CD4-positive, alpha-beta T cell (primary cell): ENCODE results near the gene YJU2. TPM values are rescaled to one million over a fixed set of nuclear protein-coding genes. Genes with fewer than 3 reads are reported as not detected.

Experiments used
- ATAC-seq: fragments of 200-7000 bp; cut with Tn5 transposase; one replicate; pipeline ENCODE4 v1.10.0; 2022; ENCODE audit warnings: mild to moderate bottlenecking; ENCODE audit not compliant: poor library complexity
- CTCF ChIA-PET: fragments of 350-600 bp; sonication (Branson Sonifier 250); formaldehyde crosslinking; loops from one replicate; lab custom pipeline; 2021; ENCODE audit warnings: antibody characterized with exemption, inconsistent platforms; lab: Charles Lee
- POLR2A ChIA-PET: fragments of 350-600 bp; sonication (Branson Sonifier 250); formaldehyde crosslinking; loops from one replicate; lab custom pipeline; 2021; ENCODE audit warnings: antibody characterized with exemption, inconsistent platforms; lab: Charles Lee
- DNase-seq, 14 experiments: peaks; one replicate each; pipeline ENCODE4 v3.0.0-alpha.2; 2013 to 2020; ENCODE audit warnings: mixed read lengths in 2 of 14
- H3K27ac ChIP-seq, 2 donors: one replicate each; pipeline versions ENCODE4 v1.5.1 to v1.7.0; 2013; ENCODE audit warnings: low read length in 2 of 2, low read depth in 1 of 2, mild to moderate bottlenecking in 1 of 2
- H3K27me3 ChIP-seq, 2 experiments: 1 replicate in 1 of 2; 2 replicates in 1 of 2; pipeline versions ENCODE4 v1.6.1 to v1.7.0; 2013; ENCODE audit warnings: low read length in 2 of 2, control low read depth in 1 of 2, mild to moderate bottlenecking in 1 of 2, moderate library complexity in 1 of 2; ENCODE audit not compliant: insufficient read depth in 2 of 2, control insufficient read depth in 1 of 2
- H3K36me3 ChIP-seq: one replicate; pipeline ENCODE4 v1.6.1; 2013; ENCODE audit warnings: low read length, control low read depth; ENCODE audit not compliant: insufficient read depth
- H3K4me1 ChIP-seq: one replicate; pipeline ENCODE4 v1.6.1; 2013; ENCODE audit warnings: low read length, control low read depth; ENCODE audit not compliant: insufficient read depth
- H3K4me3 ChIP-seq: one replicate; pipeline ENCODE4 v1.5.1; 2013; ENCODE audit warnings: mild to moderate bottlenecking, low read length, moderate library complexity
- H3K9me3 ChIP-seq, 2 experiments: 1 replicate in 1 of 2; 2 replicates in 1 of 2; pipeline versions ENCODE4 v1.6.1 to v1.7.0; 2013; ENCODE audit warnings: low read length in 2 of 2, mild to moderate bottlenecking in 2 of 2, control low read depth in 1 of 2, moderate library complexity in 1 of 2; ENCODE audit not compliant: control insufficient read depth in 1 of 2, insufficient read depth in 1 of 2
- H3K27ac Mint-ChIP-seq: one replicate; pipeline ENCODE4 v1.8.0; 2020; ENCODE audit warnings: mixed read lengths
- H3K27me3 Mint-ChIP-seq: one replicate; pipeline ENCODE4 v1.8.0; 2021; ENCODE audit warnings: mixed read lengths
- H3K36me3 Mint-ChIP-seq: one replicate; pipeline ENCODE4 v1.8.0; 2021; ENCODE audit warnings: low read depth, mixed read lengths
- H3K4me1 Mint-ChIP-seq: one replicate; pipeline ENCODE4 v1.8.0; 2021; ENCODE audit warnings: low read depth, mixed read lengths
- H3K4me3 Mint-ChIP-seq: one replicate; pipeline ENCODE4 v1.8.0; 2020; ENCODE audit warnings: mild to moderate bottlenecking, mixed read lengths
- H3K9me3 Mint-ChIP-seq: one replicate; pipeline ENCODE4 v1.8.0; 2020; ENCODE audit warnings: mixed read lengths
- CTCF ChIP-seq: fragments of 200-600 bp; IDR thresholded peaks from one replicate; pipeline ENCODE4 v1.8.0; 2022; ENCODE audit warnings: antibody characterized with exemption, mild to moderate bottlenecking
- intact Hi-C, 2 experiments: fragments of 100-400 bp; cut with DNase I in 1 of 2; cut with micrococcal nuclease in 1 of 2; formaldehyde crosslinking; loops; one replicate each; pipeline versions ENCODE4 v1.15.1 to v1.9.0; 2023 to 2025; cut with DNase I, micrococcal nuclease
- total RNA-seq, 174 experiments: library from RNA in 2 of 174; stranded (reverse) in 2 of 174; gene quantifications; one replicate each; pipeline ENCODE4 v1.2.3 and lab custom pipeline; 2021 to 2026

The YJU2 gene
- total RNA-seq, 2 experiments from 2014 or later: 32.9 to 33.7 TPM

GRCh38 chr19:4277191-4277696 is 30.4 kb downstream of the YJU2 start:
- H3K4me1 Mint-ChIP-seq: no peaks in the 10 kb centered on the region
- Histone ChIP-seq H3K4me3 (no peak overlapping the region), H3K4me1 (peaks cover 15% of the 10 kb centered on the region), H3K27ac (no peak overlapping the region), H3K9me3 (peaks cover 0 to 5% of the 10 kb centered on the region in 2 experiments), H3K27me3 (peaks cover 15 to 16% of the 10 kb centered on the region in 2 experiments), H3K36me3 (no peaks in the 10 kb centered on the region)
- intact Hi-C loops: no loop called here
- DNase-seq: no peak
- no peaks in the 10 kb centered on the region for H3K36me3 Mint-ChIP-seq
- ChIA-PET POLR2A (interaction anchor here (0.9 kb wide), 1 partner anchor 66 kb away, joined by 3 read pairs; no protein-coding TSS in a partner anchor), CTCF (interaction anchor here (1.0 kb wide), 1 partner anchor 10 kb away, joined by 3 read pairs; no protein-coding TSS in a partner anchor)
- H3K27me3 Mint-ChIP-seq: peaks cover 30% of the 10 kb centered on the region
- no peak overlapping the region for H3K27ac Mint-ChIP-seq
- no peak for TF ChIP-seq CTCF
- H3K4me3 Mint-ChIP-seq: no peak overlapping the region
- H3K9me3 Mint-ChIP-seq: no peaks in the 10 kb centered on the region
- no peak for ATAC-seq

GRCh38 chr19:4278010-4278409 is 31.1 kb downstream of the YJU2 start:
- no peak overlapping the region for H3K4me3 ChIP-seq
- no peak overlapping the region for H3K27ac ChIP-seq
- peaks cover 15% of the 10 kb centered on the region for H3K4me1 ChIP-seq
- Mint-ChIP-seq H3K4me3 (no peak overlapping the region), H3K9me3 (no peaks in the 10 kb centered on the region), H3K27ac (no peak overlapping the region), H3K27me3 (peaks cover 30% of the 10 kb centered on the region), H3K4me1 (no peaks in the 10 kb centered on the region), H3K36me3 (no peaks in the 10 kb centered on the region)
- ChIA-PET CTCF (interaction anchor here (1.0 kb wide), 1 partner anchor 11 kb away, joined by 3 read pairs; no protein-coding TSS in a partner anchor), POLR2A (interaction anchor here (0.9 kb wide), 1 partner anchor 65 kb away, joined by 3 read pairs; no protein-coding TSS in a partner anchor)
- ATAC-seq (no peak), DNase-seq (no peak)
- peaks cover 0 to 5% of the 10 kb centered on the region in 2 experiments for H3K9me3 ChIP-seq
- intact Hi-C loops: no loop called here
- no peak for TF ChIP-seq CTCF
- no peaks in the 10 kb centered on the region for H3K36me3 ChIP-seq
- peaks cover 15 to 16% of the 10 kb centered on the region in 2 experiments for H3K27me3 ChIP-seq

- Mint-ChIP-seq H3K36me3 (no peaks in the 10 kb centered on the region), H3K27me3 (peaks cover 30% of the 10 kb centered on the region), H3K4me3 (peak within 1 kb of the TSS; percentile 45), H3K9me3 (no peaks in the 10 kb centered on the region), H3K27ac (no peak within 1 kb of the TSS), H3K4me1 (no peaks in the 10 kb centered on the region)
- Histone ChIP-seq H3K4me3 (no peak within 1 kb of the TSS), H3K27ac (no peak within 1 kb of the TSS), H3K36me3 (no peaks in the 10 kb centered on the region), H3K27me3 (peaks cover 15 to 16% of the 10 kb centered on the region in 2 experiments), H3K9me3 (peaks cover 0 to 5% of the 10 kb centered on the region in 2 experiments), H3K4me1 (peaks cover 15% of the 10 kb centered on the region)
- CTCF ChIA-PET: interaction anchor here (1.0 kb wide), 1 partner anchor 11 kb away, joined by 3 read pairs; no protein-coding TSS in a partner anchor
- ATAC-seq (no peak), DNase-seq (no peak)
- POLR2A ChIA-PET: interaction anchor here (0.9 kb wide), 1 partner anchor 64 kb away, joined by 3 read pairs; no protein-coding TSS in a partner anchor
- no peak for TF ChIP-seq CTCF
- intact Hi-C loops: no loop called here
These were observed 31.8 kb downstream of the YJU2 start, which contains the start of gene SHD for GRCh38 chr19:4278419-4279266. Gene SHD, plus strand, starts transcription at chr19:4279266. Its CDS starts 798 bp downstream, at chr19:4280064.
